AG04449 (cell line): ENCODE data around the gene ARL15.

Experiments used
- CTCF ChIA-PET: fragments of 350-600 bp; formaldehyde crosslinking; extraction: SDS; loops from one replicate; lab custom pipeline; 2021; ENCODE audit warnings: antibody characterized with exemption; lab: Yijun Ruan, JAX
- POLR2A ChIA-PET: fragments of 400-600, 350-600 bp; formaldehyde crosslinking; extraction: SDS; loops from one replicate; lab custom pipeline; 2020; ENCODE audit warnings: antibody characterized with exemption, inconsistent platforms; lab: Yijun Ruan, JAX
- DNase-seq: peaks from one replicate; pipeline ENCODE4 v3.0.0-alpha.2; 2010; ENCODE audit warnings: low read depth, low spot score
- H3K4me3 ChIP-seq: 2 replicates; pipeline ENCODE4 v1.5.1; 2011; ENCODE audit warnings: low read depth, mild to moderate bottlenecking, control low read depth, low read length
- TF ChIP-seq, protein P1 (sequence below): IDR thresholded peaks from one replicate; pipeline ENCODE4 v1.5.1; 2011; ENCODE audit warnings: mild to moderate bottlenecking, moderate library complexity, low read length, control low read depth, inconsistent platforms; ENCODE audit not compliant: insufficient read depth; ENCODE audit errors: missing control alignments

The ARL15 gene

DNA sequence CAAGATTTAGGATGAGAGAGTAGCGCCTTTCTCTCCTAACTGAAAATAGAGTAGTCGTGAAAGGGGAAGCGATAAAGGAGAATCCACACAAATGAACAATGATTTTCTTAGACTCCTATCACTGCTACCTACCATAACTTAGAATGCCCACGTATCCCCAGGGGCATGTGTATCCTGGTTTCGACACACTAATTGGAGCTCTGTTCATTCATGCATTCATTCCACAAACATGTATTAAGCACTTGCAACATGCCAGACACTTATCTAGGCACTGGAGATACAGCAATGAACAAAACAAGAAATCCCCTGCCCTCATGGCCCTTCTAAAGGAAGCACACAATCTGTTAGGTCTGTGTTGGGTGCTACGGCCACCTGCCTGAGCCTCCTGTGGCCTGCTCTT, 40.0 kb downstream of the ARL15 start:
- POLR2A ChIA-PET = no interaction called here
- TF ChIP-seq, protein P1, sequence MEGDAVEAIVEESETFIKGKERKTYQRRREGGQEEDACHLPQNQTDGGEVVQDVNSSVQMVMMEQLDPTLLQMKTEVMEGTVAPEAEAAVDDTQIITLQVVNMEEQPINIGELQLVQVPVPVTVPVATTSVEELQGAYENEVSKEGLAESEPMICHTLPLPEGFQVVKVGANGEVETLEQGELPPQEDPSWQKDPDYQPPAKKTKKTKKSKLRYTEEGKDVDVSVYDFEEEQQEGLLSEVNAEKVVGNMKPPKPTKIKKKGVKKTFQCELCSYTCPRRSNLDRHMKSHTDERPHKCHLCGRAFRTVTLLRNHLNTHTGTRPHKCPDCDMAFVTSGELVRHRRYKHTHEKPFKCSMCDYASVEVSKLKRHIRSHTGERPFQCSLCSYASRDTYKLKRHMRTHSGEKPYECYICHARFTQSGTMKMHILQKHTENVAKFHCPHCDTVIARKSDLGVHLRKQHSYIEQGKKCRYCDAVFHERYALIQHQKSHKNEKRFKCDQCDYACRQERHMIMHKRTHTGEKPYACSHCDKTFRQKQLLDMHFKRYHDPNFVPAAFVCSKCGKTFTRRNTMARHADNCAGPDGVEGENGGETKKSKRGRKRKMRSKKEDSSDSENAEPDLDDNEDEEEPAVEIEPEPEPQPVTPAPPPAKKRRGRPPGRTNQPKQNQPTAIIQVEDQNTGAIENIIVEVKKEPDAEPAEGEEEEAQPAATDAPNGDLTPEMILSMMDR = no peak
- no peak for DNase-seq
- CTCF ChIA-PET = interaction anchor here (1.3 kb wide), 1 partner anchor 149 kb away, joined by 3 read pairs; no protein-coding TSS in a partner anchor
- no peak overlapping the region for H3K4me3 ChIP-seq

GRCh38 chr5:54264574-54264973, 45.8 kb downstream of the ARL15 start:
- no peak overlapping the region for H3K4me3 ChIP-seq
- TF ChIP-seq, protein P1 = no peak
- CTCF ChIA-PET = no interaction called here
- no peak for DNase-seq
- POLR2A ChIA-PET = no interaction called here

- ChIA-PET POLR2A (no interaction called here), CTCF (no interaction called here)
- DNase-seq = no peak
- no peak overlapping the region for H3K4me3 ChIP-seq
- TF ChIP-seq, protein P1 = no peak
Measured at GRCh38 chr5:54263447-54263846, 46.9 kb downstream of the ARL15 start.

DNA sequence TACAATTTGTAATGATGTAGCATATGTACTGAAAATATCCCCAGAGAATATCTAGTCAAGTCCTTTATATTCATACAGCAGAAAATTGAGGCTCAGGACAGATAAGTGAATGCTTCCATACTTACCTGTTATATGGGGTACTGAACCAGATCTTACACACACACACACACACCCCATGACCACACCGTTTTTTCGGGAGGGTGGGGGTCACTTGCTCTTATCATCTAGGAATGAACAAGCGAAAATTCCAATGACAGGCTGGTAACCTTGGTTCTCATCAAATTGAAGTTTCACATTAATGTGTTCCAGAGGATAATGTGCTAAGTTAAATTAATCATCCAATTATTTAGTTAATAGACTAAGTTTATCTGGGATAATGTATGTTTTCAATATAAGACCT, 48.8 kb downstream of the ARL15 start:
- ChIA-PET POLR2A (no interaction called here), CTCF (no interaction called here)
- no peak for DNase-seq
- no peak overlapping the region for H3K4me3 ChIP-seq
- TF ChIP-seq, protein P1 = no peak

GRCh38 chr5:54259981-54260380, 50.4 kb downstream of the ARL15 start:
- CTCF ChIA-PET = interaction anchor here (0.7 kb wide), 2 partner anchors 26 kb away, joined by 3 read pairs; no protein-coding TSS in a partner anchor
- DNase-seq = no peak

GRCh38 chr5:54259090-54259489, 51.3 kb downstream of the ARL15 start:
- ChIA-PET CTCF (interaction anchor here (1.2 to 2.6 kb wide), 7 partner anchors 12 to 1310 kb away, joined by 3 to 19 read pairs (median 5); no protein-coding TSS in a partner anchor), POLR2A (interaction anchor here (1.3 kb wide), 1 partner anchor 52 kb away, joined by 5 read pairs; the partner anchor contains the start of gene ARL15)
- H3K4me3 ChIP-seq = no peak overlapping the region
- DNase-seq = no peak
- TF ChIP-seq, protein P1 = no peak

More at GRCh38 chr5:54259981-54260380, 50.4 kb downstream of the ARL15 start:
- TF ChIP-seq, protein P1 = no peak
- POLR2A ChIA-PET = no interaction called here
- H3K4me3 ChIP-seq = no peak overlapping the region
